DMS153 (cell line): ENCODE results near the gene FNDC8.
A peak's percentile ranks its signal among the peaks of the same experiment; 100 is the strongest.
"Not testable (repeated sequence)": the region's sequence is repeated elsewhere in the genome, so short reads cannot be mapped to it uniquely, and the experiment has no call there.

Experiments
- DNase-seq: peaks from one replicate; lab custom pipeline; 2025; lab: John Stamatoyannopoulos, UW

Gene FNDC8

GRCh38 chr17:35121315-35121714 lies at the start of gene FNDC8:
Gene FNDC8, plus strand, starts transcription at chr17:35121615. Its CDS starts 79 bp downstream, at chr17:35121694.
- no peak for DNase-seq

DNA sequence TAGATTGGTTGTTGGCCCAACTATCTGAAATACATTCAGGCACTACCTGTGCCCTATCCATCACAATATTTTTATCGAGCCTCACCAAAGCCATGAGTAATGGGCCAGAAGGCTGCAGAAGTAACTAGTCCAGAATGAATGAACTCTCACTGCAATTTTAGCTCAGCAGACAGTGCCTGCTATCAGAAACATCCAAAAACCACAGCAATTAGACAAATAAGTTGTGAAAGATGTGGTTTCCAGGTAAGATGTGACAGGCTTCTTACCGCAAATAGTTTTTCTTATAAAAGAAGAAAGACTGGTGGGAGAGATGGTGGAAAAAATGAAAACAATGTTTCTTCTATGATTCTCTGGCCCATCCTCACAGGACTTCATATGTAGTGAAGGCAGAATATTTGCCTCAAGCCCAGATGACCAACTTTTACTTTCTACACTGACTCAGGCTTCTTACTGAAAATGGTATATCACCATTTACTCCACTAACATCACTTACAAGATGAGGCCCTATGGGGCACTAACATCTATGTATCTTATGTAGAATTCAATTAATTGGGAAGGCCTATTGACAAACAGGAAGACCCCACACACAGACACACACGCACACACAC lies 48.1 kb upstream of the FNDC8 start:
- DNase-seq = no peak

DNA sequence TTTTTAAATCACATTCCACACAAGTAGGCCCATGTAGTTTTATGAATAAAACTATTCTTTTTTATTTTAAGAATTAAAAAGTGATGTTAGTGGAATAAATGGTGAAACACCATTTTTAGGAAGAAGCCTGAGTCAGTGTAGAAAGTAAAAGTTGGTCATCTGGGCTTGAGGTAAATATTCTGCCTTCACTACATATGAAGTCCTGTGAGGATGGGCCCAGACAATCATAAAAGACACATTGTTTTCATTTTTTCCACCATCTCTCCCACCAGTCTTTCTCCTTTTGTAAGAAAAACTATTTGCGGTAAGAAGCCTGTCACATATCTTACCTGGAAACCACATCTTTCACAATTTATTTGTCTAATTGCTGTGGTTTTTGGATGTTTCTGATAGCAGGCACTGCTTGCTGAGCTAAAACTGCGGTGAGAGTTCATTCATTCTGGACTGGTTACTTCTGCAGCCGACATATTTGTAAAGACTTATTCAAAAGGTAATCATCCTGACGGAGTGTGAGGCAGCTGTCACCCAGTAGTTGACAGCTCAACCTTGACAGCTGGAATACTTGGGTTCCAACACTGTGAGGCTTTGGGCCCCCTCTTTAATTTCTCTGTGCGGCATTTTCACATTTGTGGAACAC lies 47.3 kb upstream of the FNDC8 start:
- DNase-seq = no peak

- no peak for DNase-seq
Observed at GRCh38 chr17:35074711-35075707, 46.4 kb upstream of the FNDC8 start.

DNA sequence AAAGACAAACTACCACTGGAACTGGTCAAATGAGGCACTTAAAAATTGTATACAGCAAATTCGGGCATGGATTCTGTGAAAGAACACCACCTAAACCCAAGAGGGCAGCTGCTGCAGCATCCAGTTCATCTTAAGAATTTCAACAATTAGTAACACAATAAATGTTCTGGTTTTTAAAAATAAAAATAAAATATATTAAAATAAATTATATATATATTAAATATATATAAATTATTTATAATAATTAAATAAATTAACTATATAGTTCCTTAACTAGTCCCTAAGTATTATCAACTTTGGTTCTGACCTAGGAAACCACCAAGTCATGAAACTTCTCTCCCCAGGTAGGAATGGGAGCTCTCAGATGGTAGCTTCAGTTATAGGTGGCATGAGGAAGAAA lies 44.5 kb upstream of the FNDC8 start:
- no peak for DNase-seq

DNA sequence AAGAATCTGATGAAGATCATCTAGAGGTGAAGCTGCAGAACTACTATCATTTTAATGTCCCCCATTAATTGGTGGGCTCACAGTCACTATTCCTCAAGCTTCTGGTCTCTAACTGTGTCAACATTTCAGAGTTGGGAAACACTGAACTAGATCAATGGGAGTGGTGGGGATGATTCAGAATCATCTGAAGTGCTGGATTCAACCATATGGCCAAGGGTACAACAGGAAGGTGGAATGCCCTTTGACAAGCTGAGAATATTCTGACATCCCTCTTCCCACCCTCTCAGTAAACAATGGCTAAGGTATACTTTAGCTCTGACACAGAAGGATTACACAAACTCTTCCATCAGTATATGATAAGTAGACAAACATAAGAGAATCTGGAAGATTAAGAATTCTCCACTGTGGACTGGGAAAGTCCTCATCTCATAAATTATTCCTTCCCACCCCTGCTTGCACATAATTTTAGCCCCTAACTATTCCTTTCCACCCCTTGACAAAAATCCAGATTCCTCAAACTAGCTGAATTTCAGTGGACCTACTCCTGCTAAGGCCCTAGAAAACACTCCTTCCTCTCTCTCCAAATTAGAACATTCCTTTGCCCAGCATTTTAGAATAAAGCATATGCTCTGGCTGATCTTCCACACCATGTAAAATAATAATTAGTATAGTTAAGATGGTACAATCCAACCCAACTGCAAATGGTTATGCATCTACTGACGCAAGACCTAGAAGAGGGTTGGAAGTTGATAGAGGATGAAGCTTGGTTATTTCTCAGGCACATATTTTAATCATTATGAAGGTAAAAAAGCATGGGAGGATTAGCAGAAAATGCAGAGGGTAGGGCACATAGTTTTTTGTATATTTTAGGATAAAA lies 41.6 kb upstream of the FNDC8 start:
- DNase-seq = no peak

GRCh38 chr17:35080536-35080935 lies 40.9 kb upstream of the FNDC8 start:
- no peak for DNase-seq

DNA sequence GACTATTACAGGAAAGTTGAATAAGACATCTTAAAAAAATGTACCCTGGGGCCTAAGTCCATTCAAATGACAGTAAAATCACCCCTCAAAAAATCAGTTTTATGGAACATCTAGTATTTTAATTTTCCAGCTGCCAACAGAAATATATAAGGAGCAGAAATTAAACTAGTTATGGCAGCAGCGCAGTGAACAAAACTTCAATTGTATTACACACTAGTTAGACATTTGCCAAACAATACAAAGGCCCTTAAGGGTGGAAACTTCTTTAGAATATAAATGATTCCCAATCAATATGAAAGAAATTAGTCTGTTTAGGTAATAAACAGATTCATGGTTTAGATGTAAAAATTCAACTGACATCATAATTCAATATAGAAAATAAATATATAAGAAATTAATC lies 39.8 kb upstream of the FNDC8 start:
- DNase-seq = no peak

DNA sequence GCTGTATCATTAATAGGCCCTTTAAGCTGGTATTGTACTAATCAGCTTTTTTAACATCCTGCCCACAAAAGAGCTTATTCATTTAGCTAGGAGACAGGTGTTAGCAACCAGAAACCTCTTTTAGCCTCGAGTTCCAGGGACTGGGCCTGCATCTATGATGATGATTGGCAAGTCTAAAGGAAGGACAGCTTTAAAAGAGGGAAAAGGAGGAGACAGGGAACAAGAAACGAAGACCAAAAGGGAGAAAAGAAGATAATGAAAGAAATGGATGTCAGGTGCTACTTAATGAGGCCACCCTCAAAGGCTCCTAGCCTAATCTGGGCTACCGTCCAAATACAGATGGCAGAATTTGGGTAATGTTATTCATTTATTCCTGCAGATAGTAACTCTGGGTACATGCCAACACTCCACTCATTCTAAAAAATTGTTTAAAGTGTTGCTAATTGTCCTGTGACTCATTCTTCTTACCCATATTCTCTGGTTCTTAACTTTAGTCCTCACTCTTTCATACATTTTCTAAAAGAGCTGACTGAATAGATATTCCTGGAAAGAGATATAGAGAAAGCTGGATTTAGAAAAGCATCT lies 39.2 kb upstream of the FNDC8 start:
- DNase-seq = peak; percentile 60

- DNase-seq = no peak
Observed at GRCh38 chr17:35083071-35083470, 38.3 kb upstream of the FNDC8 start.

- no peak for DNase-seq
Observed at GRCh38 chr17:35084987-35085386, 36.4 kb upstream of the FNDC8 start.

DNA sequence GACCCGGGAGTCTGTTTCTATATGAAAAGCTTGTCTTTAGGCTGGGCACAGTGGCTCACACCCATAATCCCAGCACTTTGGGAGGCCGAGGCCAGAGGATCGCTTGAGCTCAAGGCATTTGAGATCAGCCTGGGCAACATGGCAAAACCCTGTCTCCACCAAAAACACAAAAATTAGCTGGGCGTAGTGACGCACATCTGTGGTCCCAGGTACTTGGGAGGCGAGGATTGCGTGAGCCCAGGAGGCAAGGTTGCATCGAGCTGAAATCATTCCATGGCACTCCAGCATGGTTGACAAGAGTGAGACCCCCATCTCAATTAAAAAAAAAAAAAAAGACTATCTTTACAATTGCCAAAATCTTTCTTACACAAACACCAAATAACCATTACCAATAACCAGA lies 35.3 kb upstream of the FNDC8 start:
- DNase-seq = no peak

- DNase-seq = no peak
Observed at GRCh38 chr17:35086931-35087573, 34.4 kb upstream of the FNDC8 start.

- DNase-seq = no peak
Observed at GRCh38 chr17:35087731-35088355, 33.6 kb upstream of the FNDC8 start.

- no peak for DNase-seq
Observed at GRCh38 chr17:35088356-35088880, 33.0 kb upstream of the FNDC8 start.

GRCh38 chr17:35088881-35089585 lies 32.4 kb upstream of the FNDC8 start:
- peak; percentile 49 for DNase-seq

DNA sequence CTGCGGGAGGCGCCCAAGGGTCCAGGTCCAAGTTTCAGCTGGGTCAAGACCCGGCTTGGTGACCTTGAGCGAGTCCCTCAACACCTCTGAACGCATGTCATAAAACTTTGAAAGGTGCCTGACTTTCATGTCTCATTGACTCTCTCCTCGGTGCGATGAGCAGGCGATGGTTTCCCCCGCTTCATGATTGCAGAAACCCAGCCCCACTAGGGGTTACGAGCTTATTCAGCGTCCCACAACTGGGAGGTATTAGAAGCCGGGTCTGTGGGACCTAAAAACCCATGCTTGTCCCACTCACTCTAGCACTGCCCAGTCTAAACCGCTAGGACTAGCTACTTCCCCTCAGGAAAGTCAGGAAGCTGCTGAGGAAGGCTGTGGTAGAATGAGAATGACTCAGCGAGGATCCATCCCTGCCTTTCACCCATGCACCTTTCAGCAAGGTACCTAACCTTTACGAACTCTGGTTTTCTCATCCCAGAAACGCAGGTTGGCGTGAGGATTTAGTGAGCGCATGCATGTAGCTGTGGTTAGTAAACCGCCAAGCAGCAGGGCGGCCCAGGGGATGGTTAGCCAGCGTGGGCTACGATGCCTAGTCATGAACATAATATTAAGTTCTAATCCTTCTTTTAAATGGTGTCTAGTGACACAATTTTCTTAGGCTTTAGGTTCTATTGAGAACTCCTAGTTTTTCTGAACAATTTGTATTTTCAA lies 31.7 kb upstream of the FNDC8 start:
- DNase-seq = no peak

DNA sequence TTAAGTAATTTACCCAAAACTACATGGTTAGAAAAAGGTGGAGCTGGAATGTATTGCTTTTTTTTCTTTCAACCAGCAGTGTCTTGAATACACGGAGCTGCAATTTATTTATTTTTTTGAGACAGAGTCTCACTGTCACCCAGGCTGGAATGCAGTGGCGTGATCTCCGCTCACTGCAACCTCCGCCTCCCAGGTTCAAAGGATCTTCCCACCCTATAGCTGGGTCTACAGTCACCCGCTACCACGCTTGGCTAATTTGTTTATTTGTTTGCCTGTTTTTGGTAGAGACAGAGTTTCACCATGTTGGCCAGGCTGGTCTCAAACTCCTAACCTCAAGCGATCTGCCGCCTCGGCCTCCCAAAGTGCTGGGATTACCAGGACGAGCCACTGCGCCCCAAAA lies 30.7 kb upstream of the FNDC8 start:
- DNase-seq = not testable (repeated sequence)

GRCh38 chr17:35094902-35095301 lies 26.5 kb upstream of the FNDC8 start:
- DNase-seq = no peak
